Measurements from ENCODE around the gene ACTRT3.

ACTRT3 gene

GRCh38 chr3:169769287-169770181, at the start of gene ACTRT3:
Gene ACTRT3, minus strand, starts transcription at chr3:169769561. Its CDS starts 41 bp downstream, at chr3:169769520.
- peak; percentile 47 to 66 for DNase-seq

- DNase-seq, result peak in 1 of 2 donors; percentile 9
Measured at GRCh38 chr3:169818316-169818715, 49.0 kb upstream of the ACTRT3 start.

GRCh38 chr3:169815590-169816150, 46.3 kb upstream of the ACTRT3 start:
- no peak for DNase-seq

GRCh38 chr3:169813757-169814517, 44.6 kb upstream of the ACTRT3 start:
- DNase-seq, result peak; percentile 30

- DNase-seq, result no peak
Measured at GRCh38 chr3:169813278-169813677, 43.9 kb upstream of the ACTRT3 start.

- DNase-seq, result peak; percentile 51 to 61
Measured at GRCh38 chr3:169812332-169813235, 43.2 kb upstream of the ACTRT3 start, which contains the start of the genes LRRC34 and LRRIQ4. Gene LRRC34, minus strand, starts transcription at chr3:169812904. Its CDS starts 356 bp downstream, at chr3:169812548. Gene LRRIQ4, plus strand, starts transcription at chr3:169812870. Its CDS starts 9,052 bp downstream, at chr3:169821922.

GRCh38 chr3:169811631-169812331, 42.4 kb upstream of the ACTRT3 start:
- DNase-seq, result peak; percentile 6 to 10

- DNase-seq, result no peak
Measured at GRCh38 chr3:169809230-169809795, 40.0 kb upstream of the ACTRT3 start.

GRCh38 chr3:169804681-169805080, 35.3 kb upstream of the ACTRT3 start:
- no peak for DNase-seq

GRCh38 chr3:169792359-169792758, 23.0 kb upstream of the ACTRT3 start:
- no peak for DNase-seq

- DNase-seq, result no peak
Measured at GRCh38 chr3:169790687-169791429, 21.5 kb upstream of the ACTRT3 start.

GRCh38 chr3:169790219-169790618, 20.9 kb upstream of the ACTRT3 start:
- DNase-seq, result no peak

- DNase-seq, result no peak
Measured at GRCh38 chr3:169787791-169788190, 18.4 kb upstream of the ACTRT3 start.

GRCh38 chr3:169787120-169787519, 17.8 kb upstream of the ACTRT3 start:
- no peak for DNase-seq

- DNase-seq, result no peak
Measured at GRCh38 chr3:169781209-169781855, 12.0 kb upstream of the ACTRT3 start.

- DNase-seq, result no peak
Measured at GRCh38 chr3:169780742-169781141, 11.4 kb upstream of the ACTRT3 start.

- DNase-seq, result no peak
Measured at GRCh38 chr3:169777822-169778221, 8.5 kb upstream of the ACTRT3 start.

GRCh38 chr3:169774186-169774585, 4.8 kb upstream of the ACTRT3 start:
- DNase-seq, result no peak

- DNase-seq, result peak; percentile 87 to 94
Measured at GRCh38 chr3:169772897-169773816, 3.8 kb upstream of the ACTRT3 start, which contains the start of gene MYNN. Gene MYNN, plus strand, starts transcription at chr3:169773396. Its CDS starts 900 bp downstream, at chr3:169774296.

All from inflammatory macrophage treated with lipopolysaccharide for 1 hour (primary cell).